ENCODE results near the gene LMF1.

Gene LMF1

GRCh38 chr16:945271-946047 is 25.3 kb downstream of the LMF1 start:
- FAIRE-seq: no peak
- no peak for DNase-seq (ENCODE audit: insufficient read length, low spot score)
- TF ChIP-seq SPI1 (IDR thresholded peaks at IDR 0.05; ENCODE audit: low read depth, low read length) (no peak), POLR2AphosphoS5 (IDR thresholded peaks at IDR 0.05; ENCODE audit: low read depth, low read length) (no peak), POLR2A (IDR thresholded peaks at IDR 0.05; ENCODE audit: low read depth, low read length) (no peak), POU2F2 (IDR thresholded peaks at IDR 0.05; ENCODE audit: low read depth, low read length) (no peak), PAX5 (IDR thresholded peaks at IDR 0.05; ENCODE audit: insufficient read depth, low read length, severe bottlenecking) (no peak), TAF1 (IDR thresholded peaks at IDR 0.05; ENCODE audit: low read depth, low read length) (no peak)

GRCh38 chr16:943971-944370 is 26.8 kb downstream of the LMF1 start:
- DNase-seq (ENCODE audit: insufficient read length, low spot score): no peak
- TF ChIP-seq TAF1 (IDR thresholded peaks at IDR 0.05; ENCODE audit: low read depth, low read length): no peak
- no peak for TF ChIP-seq POLR2AphosphoS5 (IDR thresholded peaks at IDR 0.05; ENCODE audit: low read depth, low read length)
- no peak for TF ChIP-seq PAX5 (IDR thresholded peaks at IDR 0.05; ENCODE audit: insufficient read depth, low read length, severe bottlenecking)
- no peak for TF ChIP-seq POU2F2 (IDR thresholded peaks at IDR 0.05; ENCODE audit: low read depth, low read length)
- no peak for TF ChIP-seq SPI1 (IDR thresholded peaks at IDR 0.05; ENCODE audit: low read depth, low read length)
- no peak for TF ChIP-seq POLR2A (IDR thresholded peaks at IDR 0.05; ENCODE audit: low read depth, low read length)
- FAIRE-seq: no peak

DNA sequence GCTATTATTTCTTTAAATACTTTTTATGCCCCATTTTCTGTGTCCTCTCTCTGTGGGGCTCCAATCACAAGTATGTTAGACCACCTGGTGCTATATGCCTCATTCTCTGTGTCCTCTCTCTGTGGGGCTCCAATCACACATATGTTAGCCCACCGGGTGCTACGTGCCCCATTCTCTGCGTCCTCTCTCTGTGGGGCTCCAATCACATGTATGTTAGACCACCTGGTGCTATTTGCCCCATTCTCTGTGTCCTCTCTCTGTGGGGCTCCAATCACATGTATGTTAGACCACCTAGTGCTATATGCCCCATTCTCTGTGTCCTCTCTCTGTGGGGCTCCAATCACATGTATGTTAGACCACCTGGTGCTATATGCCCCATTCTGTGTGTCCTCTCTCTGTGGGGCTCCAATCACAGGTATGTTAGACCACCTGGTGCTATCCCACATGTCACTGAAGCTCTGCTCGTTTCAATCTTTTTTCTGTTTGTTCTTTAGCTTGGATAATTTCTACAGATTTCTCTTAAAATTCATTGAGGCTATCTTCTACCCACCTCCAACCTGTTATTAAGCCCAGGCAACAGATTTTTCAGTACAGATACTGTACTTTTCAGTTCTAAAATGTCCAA is 28.2 kb downstream of the LMF1 start:
- TF ChIP-seq POU2F2 (IDR thresholded peaks at IDR 0.05; ENCODE audit: low read depth, low read length): no peak
- no peak for TF ChIP-seq POLR2AphosphoS5 (IDR thresholded peaks at IDR 0.05; ENCODE audit: low read depth, low read length)
- no peak for TF ChIP-seq TAF1 (IDR thresholded peaks at IDR 0.05; ENCODE audit: low read depth, low read length)
- no peak for TF ChIP-seq PAX5 (IDR thresholded peaks at IDR 0.05; ENCODE audit: insufficient read depth, low read length, severe bottlenecking)
- TF ChIP-seq POLR2A (IDR thresholded peaks at IDR 0.05; ENCODE audit: low read depth, low read length): no peak
- TF ChIP-seq SPI1 (IDR thresholded peaks at IDR 0.05; ENCODE audit: low read depth, low read length): no peak
- no peak for FAIRE-seq
- no peak for DNase-seq (ENCODE audit: insufficient read length, low spot score)

DNA sequence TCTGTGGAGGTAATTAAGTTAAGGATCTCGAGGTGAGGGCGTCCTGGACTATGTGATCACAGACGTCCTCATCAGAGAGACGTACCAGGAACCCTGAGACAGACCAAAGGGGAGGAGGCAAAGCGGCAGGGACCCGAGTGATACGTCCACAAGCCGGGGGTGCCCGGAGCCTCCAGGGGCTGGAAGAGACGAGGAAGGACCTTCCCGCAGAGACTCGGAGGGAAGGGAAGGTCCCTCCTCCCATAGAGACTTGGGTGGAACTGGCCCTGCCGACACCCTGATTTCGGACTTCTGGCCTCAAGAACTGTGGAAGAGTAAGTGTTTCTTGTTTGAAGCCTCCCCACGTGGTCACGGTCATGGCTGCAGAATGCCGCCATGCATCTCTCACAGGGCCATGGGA is 30.8 kb downstream of the LMF1 start:
- TF ChIP-seq PAX5 (IDR thresholded peaks at IDR 0.05; ENCODE audit: insufficient read depth, low read length, severe bottlenecking) (no peak), POLR2A (IDR thresholded peaks at IDR 0.05; ENCODE audit: low read depth, low read length) (no peak), TAF1 (IDR thresholded peaks at IDR 0.05; ENCODE audit: low read depth, low read length) (no peak), SPI1 (IDR thresholded peaks at IDR 0.05; ENCODE audit: low read depth, low read length) (no peak), POU2F2 (IDR thresholded peaks at IDR 0.05; ENCODE audit: low read depth, low read length) (no peak), POLR2AphosphoS5 (IDR thresholded peaks at IDR 0.05; ENCODE audit: low read depth, low read length) (no peak)
- DNase-seq (ENCODE audit: insufficient read length, low spot score): no peak
- FAIRE-seq: no peak

DNA sequence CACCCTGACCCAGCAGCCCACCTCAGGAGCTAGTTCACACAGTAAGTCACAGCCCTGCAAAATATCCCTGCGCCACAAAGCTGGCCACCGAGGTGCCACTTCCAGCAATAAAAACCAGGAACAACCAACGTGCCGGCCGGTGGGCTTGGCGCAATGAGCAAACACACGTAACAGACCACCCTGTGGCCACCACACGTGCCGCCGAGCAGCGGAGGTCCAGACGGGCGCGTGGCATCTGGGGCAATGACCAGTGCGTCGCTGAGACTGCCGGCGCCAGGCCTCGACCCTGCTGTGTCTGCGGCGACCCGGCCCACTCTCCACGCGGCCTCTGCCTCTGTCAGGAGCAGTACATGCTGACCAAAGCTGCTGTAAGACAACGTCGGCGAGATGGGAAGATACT is 31.5 kb downstream of the LMF1 start:
- FAIRE-seq (no peak), DNase-seq (ENCODE audit: insufficient read length, low spot score) (no peak)
- TF ChIP-seq POU2F2 (IDR thresholded peaks at IDR 0.05; ENCODE audit: low read depth, low read length): no peak
- no peak for TF ChIP-seq PAX5 (IDR thresholded peaks at IDR 0.05; ENCODE audit: insufficient read depth, low read length, severe bottlenecking)
- no peak for TF ChIP-seq TAF1 (IDR thresholded peaks at IDR 0.05; ENCODE audit: low read depth, low read length)
- TF ChIP-seq POLR2A (IDR thresholded peaks at IDR 0.05; ENCODE audit: low read depth, low read length): no peak
- no peak for TF ChIP-seq SPI1 (IDR thresholded peaks at IDR 0.05; ENCODE audit: low read depth, low read length)
- TF ChIP-seq POLR2AphosphoS5 (IDR thresholded peaks at IDR 0.05; ENCODE audit: low read depth, low read length): no peak

- DNase-seq (ENCODE audit: insufficient read length, low spot score): no peak
- FAIRE-seq: no peak
- TF ChIP-seq POLR2AphosphoS5 (IDR thresholded peaks at IDR 0.05; ENCODE audit: low read depth, low read length) (no peak), TAF1 (IDR thresholded peaks at IDR 0.05; ENCODE audit: low read depth, low read length) (no peak), SPI1 (IDR thresholded peaks at IDR 0.05; ENCODE audit: low read depth, low read length) (no peak), PAX5 (IDR thresholded peaks at IDR 0.05; ENCODE audit: insufficient read depth, low read length, severe bottlenecking) (no peak), POLR2A (IDR thresholded peaks at IDR 0.05; ENCODE audit: low read depth, low read length) (no peak), POU2F2 (IDR thresholded peaks at IDR 0.05; ENCODE audit: low read depth, low read length) (no peak)
Measured at GRCh38 chr16:938752-939151, 32.0 kb downstream of the LMF1 start.

DNA sequence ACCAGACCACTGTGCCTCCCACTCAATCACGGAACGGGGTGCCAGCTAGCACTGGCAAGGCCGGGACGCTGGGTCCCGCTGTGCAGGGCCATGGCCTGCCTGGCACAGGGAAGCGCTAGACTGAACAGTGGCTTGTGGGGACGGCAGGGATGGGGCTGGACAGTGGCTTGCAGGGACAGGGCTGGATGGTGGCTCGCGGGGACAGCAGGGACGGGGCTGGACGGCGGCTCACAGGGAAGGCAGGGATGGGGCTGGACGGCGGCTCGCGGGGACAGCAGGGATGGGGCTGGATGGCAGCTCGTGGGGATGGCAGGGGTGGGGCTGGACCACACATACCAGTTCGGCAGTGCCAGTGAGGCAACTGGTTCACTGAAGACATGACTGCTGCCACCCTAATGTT is 32.6 kb downstream of the LMF1 start:
- TF ChIP-seq TAF1 (IDR thresholded peaks at IDR 0.05; ENCODE audit: low read depth, low read length) (no peak), POU2F2 (IDR thresholded peaks at IDR 0.05; ENCODE audit: low read depth, low read length) (no peak), POLR2A (IDR thresholded peaks at IDR 0.05; ENCODE audit: low read depth, low read length) (no peak), PAX5 (IDR thresholded peaks at IDR 0.05; ENCODE audit: insufficient read depth, low read length, severe bottlenecking) (no peak), POLR2AphosphoS5 (IDR thresholded peaks at IDR 0.05; ENCODE audit: low read depth, low read length) (no peak), SPI1 (IDR thresholded peaks at IDR 0.05; ENCODE audit: low read depth, low read length) (no peak)
- FAIRE-seq (no peak), DNase-seq (ENCODE audit: insufficient read length, low spot score) (no peak)

GRCh38 chr16:937723-938122 is 33.1 kb downstream of the LMF1 start:
- TF ChIP-seq POLR2AphosphoS5 (IDR thresholded peaks at IDR 0.05; ENCODE audit: low read depth, low read length) (no peak), POU2F2 (IDR thresholded peaks at IDR 0.05; ENCODE audit: low read depth, low read length) (no peak), TAF1 (IDR thresholded peaks at IDR 0.05; ENCODE audit: low read depth, low read length) (no peak), SPI1 (IDR thresholded peaks at IDR 0.05; ENCODE audit: low read depth, low read length) (no peak), POLR2A (IDR thresholded peaks at IDR 0.05; ENCODE audit: low read depth, low read length) (no peak), PAX5 (IDR thresholded peaks at IDR 0.05; ENCODE audit: insufficient read depth, low read length, severe bottlenecking) (no peak)
- FAIRE-seq: no peak
- no peak for DNase-seq (ENCODE audit: insufficient read length, low spot score)

DNA sequence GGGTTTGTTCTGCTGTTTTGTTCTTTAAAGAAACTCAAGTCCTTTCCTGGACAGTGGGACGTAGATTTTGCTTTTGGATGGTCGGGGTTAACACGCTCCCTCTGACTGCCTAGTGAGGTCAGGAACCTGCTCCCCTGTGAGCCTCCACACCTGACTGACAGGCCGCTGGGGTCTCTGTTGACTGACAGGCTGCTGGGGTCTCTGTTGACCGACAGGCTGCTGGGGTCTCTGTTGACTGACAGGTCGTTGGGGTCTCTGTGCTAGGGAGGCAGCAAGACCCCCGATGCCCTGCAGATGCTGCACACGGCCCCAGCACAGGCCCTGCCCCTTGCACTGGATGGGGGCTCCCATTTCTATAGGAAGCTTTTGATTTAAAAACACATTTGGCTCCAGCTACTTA is 33.5 kb downstream of the LMF1 start:
- DNase-seq (ENCODE audit: insufficient read length, low spot score) (no peak), FAIRE-seq (no peak)
- TF ChIP-seq PAX5 (IDR thresholded peaks at IDR 0.05; ENCODE audit: insufficient read depth, low read length, severe bottlenecking) (no peak), TAF1 (IDR thresholded peaks at IDR 0.05; ENCODE audit: low read depth, low read length) (no peak), POLR2A (IDR thresholded peaks at IDR 0.05; ENCODE audit: low read depth, low read length) (no peak), SPI1 (IDR thresholded peaks at IDR 0.05; ENCODE audit: low read depth, low read length) (no peak), POU2F2 (IDR thresholded peaks at IDR 0.05; ENCODE audit: low read depth, low read length) (no peak), POLR2AphosphoS5 (IDR thresholded peaks at IDR 0.05; ENCODE audit: low read depth, low read length) (no peak)

All from GM12891 (cell line).